Breast epithelium (tissue), 4 donors: ENCODE results near the gene GAS6. TPM values are rescaled to one million over a fixed set of nuclear protein-coding genes. Genes with fewer than 3 reads are reported as not detected.

Source experiments
- DNase-seq, 2 donors: peaks; one replicate each; pipeline ENCODE4 v3.0.0-alpha.2; 2019; ENCODE audit warnings: low spot score in 2 of 2
- H3K27ac ChIP-seq, 2 donors: fragments of 200-600 bp; sonication (generic) in 1 of 2; one replicate each; pipeline ENCODE4 v1.5.1; 2016 to 2019; ENCODE audit warnings: mild to moderate bottlenecking in 1 of 2
- H3K27me3 ChIP-seq, 2 donors: fragments of 200-600 bp; sonication (generic) in 1 of 2; one replicate each; pipeline versions ENCODE4 v1.5.1 to v1.6.0; 2017 to 2019; ENCODE audit warnings: control low read depth in 1 of 2, mild to moderate bottlenecking in 1 of 2
- H3K36me3 ChIP-seq: fragments of 200-600 bp; one replicate; pipeline ENCODE4 v1.5.1; 2019
- H3K4me1 ChIP-seq, 2 donors: fragments of 200-600 bp; sonication (generic); one replicate each; pipeline ENCODE4 v1.5.1; 2016 to 2019; ENCODE audit warnings: control low read depth in 1 of 2
- H3K4me3 ChIP-seq, 3 donors: fragments of 200-600 bp; sonication (generic); 1 replicate in 2 of 3; 2 replicates in 1 of 3; pipeline ENCODE4 v1.5.1; 2016 to 2019; ENCODE audit warnings: mild to moderate bottlenecking in 3 of 3, moderate library complexity in 2 of 3
- H3K9me3 ChIP-seq, 2 donors: fragments of 200-600 bp; sonication (generic) in 1 of 2; one replicate each; pipeline ENCODE4 v1.5.1; 2016 to 2019; ENCODE audit warnings: control low read depth in 1 of 2
- CTCF ChIP-seq, 3 donors: fragments of 450-650 bp; IDR thresholded peaks; one replicate each; pipeline ENCODE4 v1.5.1; 2016 to 2017; ENCODE audit warnings: antibody characterized with exemption in 3 of 3, mild to moderate bottlenecking in 3 of 3, moderate library complexity in 3 of 3
- POLR2A ChIP-seq: fragments of 450-650 bp; IDR thresholded peaks from one replicate; pipeline ENCODE4 v1.6.1; 2016; ENCODE audit warnings: antibody characterized with exemption, mild to moderate bottlenecking, moderate library complexity
- POLR2AphosphoS5 ChIP-seq, 3 donors: sonication (generic); formaldehyde crosslinking; IDR thresholded peaks; one replicate each; pipeline ENCODE4 v1.6.1; 2017; ENCODE audit warnings: antibody characterized with exemption in 3 of 3
- intact Hi-C: fragments of 100-400 bp; cut with DNase I; formaldehyde crosslinking; loops from one replicate; pipeline ENCODE4 v1.15.1; 2023; ENCODE audit warnings: low total_unique reads
- total RNA-seq, 3 donors: library from RNA; depleted of rRNA; stranded (reverse); fragments of >200 nt; gene quantifications; one replicate each; pipeline ENCODE4 v1.1.0, GENCODE V29; 2016

The GAS6 gene
- total RNA-seq, 3 donors from 2014 or later = 85.9 to 146 (median 103) TPM

DNA sequence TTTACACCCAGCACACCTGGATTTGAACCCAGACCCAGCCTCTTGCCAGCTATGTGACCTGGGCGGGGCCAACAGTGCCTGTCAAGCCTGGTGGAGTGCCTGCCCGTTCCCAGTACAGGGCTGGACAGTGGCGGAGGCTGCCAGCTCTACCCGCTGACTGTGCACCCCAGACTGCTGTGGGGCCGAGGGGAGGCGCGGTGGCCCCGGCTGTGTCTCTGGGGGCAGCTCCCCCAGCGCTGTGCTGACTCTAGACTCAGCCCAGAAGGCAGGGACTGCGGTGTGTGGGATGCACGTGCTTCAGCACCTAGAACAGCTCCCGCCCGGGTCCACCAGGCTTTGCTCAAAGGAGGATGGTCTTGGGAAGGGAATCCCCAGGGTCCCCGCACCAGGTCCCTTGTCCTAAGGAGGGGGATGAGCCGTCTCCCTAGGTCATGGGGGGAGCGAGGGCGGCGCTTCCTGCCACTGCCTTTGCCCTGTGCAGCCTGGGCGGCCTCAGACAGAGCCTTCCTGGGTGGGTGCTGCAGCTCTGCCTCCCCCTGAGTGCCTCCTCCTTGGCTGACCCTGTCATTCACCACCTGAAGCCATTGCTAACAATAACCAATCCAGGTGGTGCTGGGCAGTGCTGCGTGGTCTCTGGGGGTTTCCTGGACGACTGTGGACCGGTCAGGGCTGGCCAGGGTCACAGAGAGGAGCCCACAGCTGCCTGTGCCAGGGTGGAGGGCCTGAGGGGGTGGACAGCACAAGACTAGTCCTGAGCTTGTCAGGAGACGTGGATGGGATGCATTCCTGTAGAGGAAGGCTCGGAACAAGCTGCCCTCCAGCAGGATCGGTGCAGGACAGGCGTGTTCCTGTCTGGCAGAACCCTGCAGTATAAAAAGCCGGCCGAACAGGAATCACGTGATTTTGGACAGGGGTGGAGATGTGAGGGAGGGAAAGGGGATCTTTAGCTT lies 86.3 kb downstream of the GAS6 start:
- no peaks in the 10 kb centered on the region for H3K4me1 ChIP-seq
- H3K27me3 ChIP-seq = peaks cover 0 to 32% of the 10 kb centered on the region in 2 donors
- intact Hi-C loops = no loop called here
- no peak overlapping the region for H3K4me3 ChIP-seq
- H3K36me3 ChIP-seq = no peaks in the 10 kb centered on the region
- no peaks in the 10 kb centered on the region for H3K9me3 ChIP-seq
- no peak for TF ChIP-seq CTCF (IDR thresholded peaks at IDR 0.05)
- no peak for TF ChIP-seq POLR2A
- TF ChIP-seq POLR2AphosphoS5 (IDR thresholded peaks at IDR 0.05) = no peak
- DNase-seq = no peak
- H3K27ac ChIP-seq = no peak overlapping the region

- H3K4me3 ChIP-seq = no peak overlapping the region
- no peaks in the 10 kb centered on the region for H3K36me3 ChIP-seq
- no peak overlapping the region for H3K27ac ChIP-seq
- peaks cover 0 to 32% of the 10 kb centered on the region in 2 donors for H3K27me3 ChIP-seq
- H3K4me1 ChIP-seq = no peaks in the 10 kb centered on the region
- no peaks in the 10 kb centered on the region for H3K9me3 ChIP-seq
- TF ChIP-seq POLR2A (no peak), POLR2AphosphoS5 (IDR thresholded peaks at IDR 0.05) (no peak), CTCF (IDR thresholded peaks at IDR 0.05) (no peak)
- DNase-seq = no peak
- intact Hi-C loops = no loop called here
Measured at GRCh38 chr13:113776231-113777125, 87.4 kb downstream of the GAS6 start.

- intact Hi-C loops = no loop called here
- H3K27me3 ChIP-seq = peaks cover 0 to 32% of the 10 kb centered on the region in 2 donors
- TF ChIP-seq CTCF (IDR thresholded peaks at IDR 0.05) = no peak
- H3K9me3 ChIP-seq = no peaks in the 10 kb centered on the region
- DNase-seq = no peak
- H3K27ac ChIP-seq = no peak overlapping the region
- no peaks in the 10 kb centered on the region for H3K36me3 ChIP-seq
- H3K4me1 ChIP-seq = no peaks in the 10 kb centered on the region
- no peak overlapping the region for H3K4me3 ChIP-seq
Measured at GRCh38 chr13:113775451-113776145, 88.3 kb downstream of the GAS6 start.

DNA sequence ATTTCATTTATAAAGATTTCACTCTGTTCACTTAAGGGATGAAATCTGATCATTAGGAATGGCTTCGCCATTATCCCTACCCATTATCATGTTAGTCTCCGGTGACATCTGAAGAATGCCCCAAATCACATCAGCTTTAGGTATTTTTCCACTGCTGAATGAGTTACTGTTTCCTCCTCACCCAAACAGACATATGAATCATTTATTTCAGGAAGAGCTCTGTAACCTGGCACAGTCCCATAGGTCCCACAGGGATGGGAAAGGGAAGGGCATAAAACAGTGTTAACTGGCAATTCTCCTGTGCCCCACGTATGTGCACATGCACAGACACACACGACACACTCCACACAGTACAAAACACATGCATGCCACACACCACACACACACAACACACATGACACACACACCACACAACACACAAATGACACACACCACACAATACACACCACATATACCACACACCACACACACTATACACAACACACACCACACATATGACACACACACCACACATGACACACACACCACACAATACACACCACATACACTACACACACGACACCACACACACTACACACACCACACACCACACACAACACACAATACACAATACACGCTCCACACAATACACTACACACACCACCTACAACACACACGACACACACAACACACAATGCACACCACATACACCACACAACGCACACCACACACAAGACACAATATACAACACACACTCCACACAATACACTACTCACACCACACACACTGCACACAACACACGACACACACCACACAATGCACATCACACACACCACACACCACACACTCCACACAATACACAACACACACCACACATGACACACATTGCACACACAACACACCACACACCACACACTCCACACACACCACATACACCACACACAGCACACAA lies 89.4 kb downstream of the GAS6 start:
- TF ChIP-seq CTCF (IDR thresholded peaks at IDR 0.05) (no peak), POLR2AphosphoS5 (IDR thresholded peaks at IDR 0.05) (no peak), POLR2A (no peak)
- Histone ChIP-seq H3K27me3 (peaks cover 0 to 32% of the 10 kb centered on the region in 2 donors), H3K4me3 (no peak overlapping the region), H3K36me3 (no peaks in the 10 kb centered on the region), H3K4me1 (no peaks in the 10 kb centered on the region), H3K27ac (no peak overlapping the region), H3K9me3 (no peaks in the 10 kb centered on the region)
- no peak for DNase-seq
- intact Hi-C loops = no loop called here
